PC-9 (cell line): Measurements from ENCODE around the gene IFIT2. TPM values are rescaled to one million over a fixed set of nuclear protein-coding genes. Genes with fewer than 3 reads are reported as not detected.

ENCODE experiments used
- BruUV-seq: library from RNA; stranded (reverse); fragments of 400-500 nt; replicated peaks from 2 replicates; lab custom pipeline; 2021; lab: Mats Ljungman, UMichigan
- CTCF ChIA-PET: fragments of 300-600 bp; sonication (Branson Sonifier 250); formaldehyde crosslinking; loops from one replicate; lab custom pipeline; 2022; ENCODE audit warnings: antibody characterized with exemption; lab: Charles Lee
- POLR2A ChIA-PET: fragments of 300-600 bp; sonication (Branson Sonifier 250); formaldehyde crosslinking; loops from one replicate; lab custom pipeline; 2022; ENCODE audit warnings: antibody characterized with exemption; ENCODE audit not compliant: unreplicated experiment; lab: Charles Lee
- DNase-seq, 2 experiments: peaks; one replicate each; pipeline versions ENCODE4 v3.0.0 to v3.0.0-alpha.2; 2015 to 2022; ENCODE audit warnings: mixed read lengths in 1 of 2
- H2AFZ ChIP-seq: fragments of 200-600 bp; sonication (generic); 2 replicates; pipeline ENCODE4 v1.8.1; 2017; ENCODE audit warnings: antibody characterized with exemption
- H3F3A ChIP-seq: fragments of 200-600 bp; sonication (generic); 2 replicates; pipeline ENCODE4 v1.8.1; 2017; ENCODE audit warnings: antibody characterized with exemption, mild to moderate bottlenecking, low read depth; ENCODE audit not compliant: insufficient read depth
- H3K27ac ChIP-seq: fragments of 200-600 bp; sonication (generic); 2 replicates; pipeline ENCODE4 v1.6.1; 2016; ENCODE audit warnings: mixed run types
- H3K27me3 ChIP-seq: fragments of 200-600 bp; sonication (generic); 2 replicates; pipeline ENCODE4 v1.6.1; 2016; ENCODE audit warnings: low read depth, mixed run types; ENCODE audit not compliant: insufficient read depth
- H3K36me3 ChIP-seq: fragments of 200-600 bp; sonication (generic); 2 replicates; pipeline ENCODE4 v1.6.1; 2016; ENCODE audit warnings: low read depth, mixed run types
- H3K4me1 ChIP-seq: fragments of 200-600 bp; sonication (generic); replicated peaks from 2 replicates; pipeline ENCODE4 v1.6.1; 2016; ENCODE audit warnings: mixed run types; ENCODE audit not compliant: insufficient read depth
- H3K4me2 ChIP-seq: fragments of 200-600 bp; sonication (generic); 2 replicates; pipeline ENCODE4 v1.6.1; 2017; ENCODE audit warnings: mixed run types
- H3K4me3 ChIP-seq: fragments of 200-600 bp; sonication (generic); 2 replicates; pipeline ENCODE4 v1.6.1; 2016; ENCODE audit warnings: mixed run types
- H3K79me2 ChIP-seq: fragments of 200-600 bp; sonication (generic); 2 replicates; pipeline ENCODE4 v1.6.1; 2017; ENCODE audit warnings: low read depth, mixed run types
- H3K9me2 ChIP-seq: fragments of 200-600 bp; sonication (generic); 2 replicates; pipeline ENCODE4 v1.8.1; 2017; ENCODE audit warnings: mild to moderate bottlenecking; ENCODE audit not compliant: insufficient read depth
- H3K9me3 ChIP-seq: fragments of 200-600 bp; sonication (generic); 2 replicates; pipeline ENCODE4 v1.8.1; 2016; ENCODE audit warnings: low read depth; ENCODE audit not compliant: insufficient read depth
- H4K20me1 ChIP-seq: fragments of 200-600 bp; sonication (generic); 2 replicates; pipeline ENCODE4 v1.8.1; 2017; ENCODE audit not compliant: insufficient read depth
- EZH2 ChIP-seq: fragments of 200-600 bp; sonication (generic); IDR thresholded peaks from 2 replicates; pipeline ENCODE4 v1.8.0; 2017; ENCODE audit warnings: antibody characterized with exemption, low read depth
- intact Hi-C: fragments of 100-400 bp; cut with micrococcal nuclease; formaldehyde crosslinking; loops from one replicate; pipeline ENCODE4 v1.10.0; 2022; ENCODE audit not compliant: unreplicated experiment
- total RNA-seq: library from RNA; stranded (reverse); gene quantifications from 2 replicates; pipeline ENCODE4 v1.2.3, GENCODE V29; 2021
- TF ChIP-seq, protein P1 (sequence below): fragments of 200-600 bp; sonication (generic); conservative IDR thresholded peaks from 2 replicates; pipeline ENCODE4 v1.6.1; 2017; ENCODE audit warnings: mixed run types, antibody characterized with exemption, mild to moderate bottlenecking, moderate library complexity

The IFIT2 gene
- total RNA-seq, 1 experiment from 2014 or later: 4.4 TPM

DNA sequence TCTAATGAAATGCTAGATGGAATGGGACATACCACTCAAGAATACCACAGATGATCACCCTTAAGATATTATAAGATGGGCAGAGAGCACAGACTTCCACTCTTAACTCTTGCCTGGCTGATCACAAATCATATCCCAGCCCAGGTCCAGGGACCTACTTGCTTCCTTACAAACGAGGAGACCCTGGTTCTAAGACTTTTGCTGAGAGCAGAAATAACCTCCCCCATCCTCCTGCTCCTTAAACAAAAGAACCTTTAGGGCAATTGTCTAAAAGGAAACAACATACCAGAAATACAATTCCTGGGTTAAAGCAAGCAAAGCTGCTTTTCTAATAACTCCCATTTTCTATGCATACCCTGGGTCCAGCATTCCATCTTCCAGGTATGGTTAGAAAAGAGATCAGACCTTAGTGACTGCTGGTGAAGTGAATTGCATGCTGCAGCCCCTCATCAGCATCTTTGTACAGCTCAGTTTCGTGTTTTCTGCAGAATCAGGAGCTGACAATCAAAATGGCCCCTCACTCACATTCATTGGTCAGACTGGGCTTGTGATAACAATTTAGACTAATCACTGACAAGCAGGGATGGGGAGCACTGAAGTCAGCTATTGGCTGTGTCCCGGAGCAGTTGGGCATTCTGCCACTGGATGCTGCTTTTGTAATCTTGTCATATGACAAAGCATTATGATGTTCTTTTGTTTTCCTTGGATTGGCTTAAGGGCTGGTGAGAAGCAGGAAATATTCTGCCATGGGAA lies 40.5 kb downstream of the IFIT2 start:
- Histone ChIP-seq H3K4me3 (no peak overlapping the region), H4K20me1 (no peaks in the 10 kb centered on the region), H3K4me2 (no peak overlapping the region), H2AFZ (no peak overlapping the region), H3K9me3 (no peaks in the 10 kb centered on the region), H3K79me2 (no peaks in the 10 kb centered on the region), H3K9me2 (no peaks in the 10 kb centered on the region), H3K27me3 (no peaks in the 10 kb centered on the region), H3K4me1 (peaks cover 20% of the 10 kb centered on the region), H3K27ac (no peak overlapping the region), H3F3A (peaks cover 16% of the 10 kb centered on the region; the same call in 1 of the 2 replicates), H3K36me3 (no peaks in the 10 kb centered on the region)
- TF ChIP-seq, protein P1, sequence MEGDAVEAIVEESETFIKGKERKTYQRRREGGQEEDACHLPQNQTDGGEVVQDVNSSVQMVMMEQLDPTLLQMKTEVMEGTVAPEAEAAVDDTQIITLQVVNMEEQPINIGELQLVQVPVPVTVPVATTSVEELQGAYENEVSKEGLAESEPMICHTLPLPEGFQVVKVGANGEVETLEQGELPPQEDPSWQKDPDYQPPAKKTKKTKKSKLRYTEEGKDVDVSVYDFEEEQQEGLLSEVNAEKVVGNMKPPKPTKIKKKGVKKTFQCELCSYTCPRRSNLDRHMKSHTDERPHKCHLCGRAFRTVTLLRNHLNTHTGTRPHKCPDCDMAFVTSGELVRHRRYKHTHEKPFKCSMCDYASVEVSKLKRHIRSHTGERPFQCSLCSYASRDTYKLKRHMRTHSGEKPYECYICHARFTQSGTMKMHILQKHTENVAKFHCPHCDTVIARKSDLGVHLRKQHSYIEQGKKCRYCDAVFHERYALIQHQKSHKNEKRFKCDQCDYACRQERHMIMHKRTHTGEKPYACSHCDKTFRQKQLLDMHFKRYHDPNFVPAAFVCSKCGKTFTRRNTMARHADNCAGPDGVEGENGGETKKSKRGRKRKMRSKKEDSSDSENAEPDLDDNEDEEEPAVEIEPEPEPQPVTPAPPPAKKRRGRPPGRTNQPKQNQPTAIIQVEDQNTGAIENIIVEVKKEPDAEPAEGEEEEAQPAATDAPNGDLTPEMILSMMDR: no peak
- TF ChIP-seq EZH2: no peak
- intact Hi-C loops: no loop called here
- no peak for DNase-seq
- ChIA-PET POLR2A (interaction anchor here (0.6 kb wide), 1 partner anchor 64 kb away, joined by 4 read pairs; no protein-coding TSS in a partner anchor), CTCF (no interaction called here)
- BruUV-seq: no TSS peak

DNA sequence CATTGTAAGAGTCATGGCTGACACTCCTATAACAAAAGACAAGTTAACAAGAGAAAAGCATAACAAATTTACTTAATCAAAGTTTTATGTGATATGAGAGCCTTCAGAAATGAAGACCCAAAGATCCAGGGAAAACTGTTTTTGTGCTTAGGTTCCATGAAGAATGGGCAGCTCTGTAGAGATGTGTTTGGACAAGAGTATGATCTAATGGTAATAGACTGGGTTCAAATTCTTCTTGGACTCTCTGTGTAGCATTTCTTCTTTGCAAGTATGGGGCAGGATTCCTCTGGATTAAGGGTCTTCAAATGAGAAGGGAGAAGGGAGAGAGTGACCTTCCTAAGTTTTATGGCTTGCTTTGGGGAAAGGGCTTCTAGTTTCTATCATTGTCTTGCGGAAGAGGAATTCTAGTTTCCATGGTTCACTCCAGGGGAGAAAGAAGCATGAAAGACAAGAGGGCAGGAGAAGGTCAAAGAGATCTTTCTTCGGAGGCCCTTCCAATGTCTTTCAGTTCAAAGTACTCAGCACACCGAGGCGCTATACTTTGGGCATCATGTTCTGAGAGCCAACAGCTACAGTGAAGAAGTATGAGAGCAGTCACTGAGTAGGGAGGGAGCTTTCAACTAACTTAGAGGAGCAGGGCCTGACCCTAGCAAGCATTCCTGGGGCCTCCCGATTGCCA lies 41.4 kb downstream of the IFIT2 start:
- Histone ChIP-seq H3K4me3 (no peak overlapping the region), H3K36me3 (no peaks in the 10 kb centered on the region), H3K4me2 (no peak overlapping the region), H3F3A (peaks cover 16% of the 10 kb centered on the region; the same call in 1 of the 2 replicates), H3K4me1 (peaks cover 24% of the 10 kb centered on the region), H3K9me3 (no peaks in the 10 kb centered on the region), H3K9me2 (no peaks in the 10 kb centered on the region), H3K27me3 (no peaks in the 10 kb centered on the region), H4K20me1 (no peaks in the 10 kb centered on the region), H3K27ac (no peak overlapping the region), H3K79me2 (no peaks in the 10 kb centered on the region), H2AFZ (no peak overlapping the region)
- intact Hi-C loops: no loop called here
- CTCF ChIA-PET: no interaction called here
- BruUV-seq: no TSS peak
- no peak for DNase-seq
- TF ChIP-seq, protein P1: no peak
- TF ChIP-seq EZH2: no peak
- POLR2A ChIA-PET: no interaction called here

DNA sequence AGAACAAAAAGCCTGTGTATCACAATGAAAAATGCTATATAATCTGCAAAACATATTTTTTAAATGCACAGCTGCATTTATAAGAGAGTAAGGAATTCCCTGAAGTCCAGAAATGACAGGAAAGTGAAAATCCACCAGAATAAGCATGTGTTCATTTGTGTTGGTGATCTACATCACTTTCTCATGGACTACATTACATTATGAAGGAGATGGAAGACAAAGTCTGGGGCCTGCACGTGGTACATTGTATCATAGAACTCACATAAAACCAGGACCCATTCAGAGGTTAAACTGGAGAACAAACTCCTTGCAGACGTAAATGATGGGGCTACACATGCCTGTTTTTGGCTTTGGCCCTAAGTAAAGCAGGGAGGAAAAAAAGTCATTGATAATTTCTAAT lies 42.3 kb downstream of the IFIT2 start:
- POLR2A ChIA-PET: no interaction called here
- H3K27ac ChIP-seq: no peak overlapping the region
- H3K36me3 ChIP-seq: no peaks in the 10 kb centered on the region
- no peak overlapping the region for H2AFZ ChIP-seq
- no peak for TF ChIP-seq EZH2
- TF ChIP-seq, protein P1: no peak
- H3K4me2 ChIP-seq: no peak overlapping the region
- H3K4me3 ChIP-seq: no peak overlapping the region
- peaks cover 24% of the 10 kb centered on the region for H3K4me1 ChIP-seq
- H4K20me1 ChIP-seq: no peaks in the 10 kb centered on the region
- no peak for DNase-seq
- intact Hi-C loops: no loop called here
- no peaks in the 10 kb centered on the region for H3K9me2 ChIP-seq
- H3K9me3 ChIP-seq: no peaks in the 10 kb centered on the region
- CTCF ChIA-PET: no interaction called here
- peaks cover 16% of the 10 kb centered on the region; the same call in 1 of the 2 replicates for H3F3A ChIP-seq
- no peaks in the 10 kb centered on the region for H3K27me3 ChIP-seq
- H3K79me2 ChIP-seq: no peaks in the 10 kb centered on the region
- no TSS peak for BruUV-seq
